DOHH2 (cell line): ENCODE measurements around the gene GPR3.

Experiments
- EZH2phosphoT487 ChIP-seq: fragments of 200-600 bp; sonication (generic); IDR thresholded peaks from 2 replicates; pipeline ENCODE4 v1.6.1; 2017; ENCODE audit warnings: borderline replicate concordance, mild to moderate bottlenecking, antibody characterized with exemption, low read length, moderate library complexity, mixed read lengths
- TF ChIP-seq, protein P1 (sequence below): fragments of 200-600 bp; sonication (generic); IDR thresholded peaks from one replicate; pipeline ENCODE4 v1.5.1; 2014; ENCODE audit warnings: antibody characterized with exemption, mild to moderate bottlenecking, low read depth, low read length; ENCODE audit not compliant: poor library complexity, severe bottlenecking

DNA sequence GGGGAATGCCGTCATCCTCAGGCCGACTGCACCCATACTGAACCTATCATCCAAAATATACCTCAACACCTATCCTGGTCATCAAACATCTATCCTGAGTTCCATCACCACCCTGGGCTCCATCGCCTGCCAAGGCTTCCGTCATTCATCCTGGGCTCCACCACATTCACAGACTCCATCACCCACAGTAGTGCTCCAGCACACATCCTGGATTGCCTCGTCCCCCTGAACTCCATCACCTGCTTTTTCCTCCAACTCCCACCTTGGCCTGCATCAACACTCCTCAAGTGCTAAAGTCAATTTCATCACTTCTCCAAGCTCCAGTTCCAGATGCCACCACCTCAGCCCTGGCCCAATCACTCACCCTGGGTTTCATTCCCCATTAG, 33.5 kb upstream of the GPR3 start:
- TF ChIP-seq, protein P1, sequence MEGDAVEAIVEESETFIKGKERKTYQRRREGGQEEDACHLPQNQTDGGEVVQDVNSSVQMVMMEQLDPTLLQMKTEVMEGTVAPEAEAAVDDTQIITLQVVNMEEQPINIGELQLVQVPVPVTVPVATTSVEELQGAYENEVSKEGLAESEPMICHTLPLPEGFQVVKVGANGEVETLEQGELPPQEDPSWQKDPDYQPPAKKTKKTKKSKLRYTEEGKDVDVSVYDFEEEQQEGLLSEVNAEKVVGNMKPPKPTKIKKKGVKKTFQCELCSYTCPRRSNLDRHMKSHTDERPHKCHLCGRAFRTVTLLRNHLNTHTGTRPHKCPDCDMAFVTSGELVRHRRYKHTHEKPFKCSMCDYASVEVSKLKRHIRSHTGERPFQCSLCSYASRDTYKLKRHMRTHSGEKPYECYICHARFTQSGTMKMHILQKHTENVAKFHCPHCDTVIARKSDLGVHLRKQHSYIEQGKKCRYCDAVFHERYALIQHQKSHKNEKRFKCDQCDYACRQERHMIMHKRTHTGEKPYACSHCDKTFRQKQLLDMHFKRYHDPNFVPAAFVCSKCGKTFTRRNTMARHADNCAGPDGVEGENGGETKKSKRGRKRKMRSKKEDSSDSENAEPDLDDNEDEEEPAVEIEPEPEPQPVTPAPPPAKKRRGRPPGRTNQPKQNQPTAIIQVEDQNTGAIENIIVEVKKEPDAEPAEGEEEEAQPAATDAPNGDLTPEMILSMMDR = no peak
- no peak for TF ChIP-seq EZH2phosphoT487
